Mesothelial cell of epicardium (in vitro differentiated cells): ENCODE data around the gene AQP1. TPM values are rescaled to one million over a fixed set of nuclear protein-coding genes. Genes with fewer than 3 reads are reported as not detected.

ENCODE experiments used
- DNase-seq, 2 experiments: peaks; one replicate each; pipeline ENCODE4 v3.0.0; 2021; ENCODE audit warnings: low spot score in 2 of 2; ENCODE audit not compliant: unreplicated experiment in 2 of 2
- H3K27ac Mint-ChIP-seq: 2 replicates; pipeline ENCODE4 v1.8.0; 2021; ENCODE audit warnings: mixed read lengths
- H3K27me3 Mint-ChIP-seq: 2 replicates; pipeline ENCODE4 v1.8.0; 2021; ENCODE audit warnings: low read depth, mixed read lengths
- H3K36me3 Mint-ChIP-seq: 2 replicates; pipeline ENCODE4 v1.8.0; 2021; ENCODE audit warnings: mixed read lengths
- H3K4me1 Mint-ChIP-seq: 2 replicates; pipeline ENCODE4 v1.8.0; 2021; ENCODE audit warnings: mixed read lengths
- H3K4me3 Mint-ChIP-seq: 2 replicates; pipeline ENCODE4 v1.8.0; 2021; ENCODE audit warnings: mild to moderate bottlenecking, moderate library complexity, mixed read lengths
- H3K9me3 Mint-ChIP-seq: 2 replicates; pipeline ENCODE4 v1.8.0; 2021; ENCODE audit warnings: mixed read lengths
- total RNA-seq: library from RNA; stranded (reverse); gene quantifications from 3 replicates; pipeline ENCODE4 v1.2.1, GENCODE V29; 2021
- TF ChIP-seq, protein P1 (sequence below): fragments of 200-600 bp; sonication (generic); IDR thresholded peaks from one replicate; pipeline ENCODE4 v1.5.0; 2021; ENCODE audit warnings: antibody characterized with exemption; ENCODE audit not compliant: unreplicated experiment

AQP1 gene
- total RNA-seq, 1 donor from 2014 or later: 10.9 TPM

- H3K4me3 Mint-ChIP-seq: no peak overlapping the region
- H3K36me3 Mint-ChIP-seq: no peaks in the 10 kb centered on the region
- TF ChIP-seq, protein P1, sequence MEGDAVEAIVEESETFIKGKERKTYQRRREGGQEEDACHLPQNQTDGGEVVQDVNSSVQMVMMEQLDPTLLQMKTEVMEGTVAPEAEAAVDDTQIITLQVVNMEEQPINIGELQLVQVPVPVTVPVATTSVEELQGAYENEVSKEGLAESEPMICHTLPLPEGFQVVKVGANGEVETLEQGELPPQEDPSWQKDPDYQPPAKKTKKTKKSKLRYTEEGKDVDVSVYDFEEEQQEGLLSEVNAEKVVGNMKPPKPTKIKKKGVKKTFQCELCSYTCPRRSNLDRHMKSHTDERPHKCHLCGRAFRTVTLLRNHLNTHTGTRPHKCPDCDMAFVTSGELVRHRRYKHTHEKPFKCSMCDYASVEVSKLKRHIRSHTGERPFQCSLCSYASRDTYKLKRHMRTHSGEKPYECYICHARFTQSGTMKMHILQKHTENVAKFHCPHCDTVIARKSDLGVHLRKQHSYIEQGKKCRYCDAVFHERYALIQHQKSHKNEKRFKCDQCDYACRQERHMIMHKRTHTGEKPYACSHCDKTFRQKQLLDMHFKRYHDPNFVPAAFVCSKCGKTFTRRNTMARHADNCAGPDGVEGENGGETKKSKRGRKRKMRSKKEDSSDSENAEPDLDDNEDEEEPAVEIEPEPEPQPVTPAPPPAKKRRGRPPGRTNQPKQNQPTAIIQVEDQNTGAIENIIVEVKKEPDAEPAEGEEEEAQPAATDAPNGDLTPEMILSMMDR: no peak
- no peaks in the 10 kb centered on the region for H3K4me1 Mint-ChIP-seq
- H3K27me3 Mint-ChIP-seq: peaks cover 17% of the 10 kb centered on the region
- no peak overlapping the region for H3K27ac Mint-ChIP-seq
- H3K9me3 Mint-ChIP-seq: peaks cover 37% of the 10 kb centered on the region
- DNase-seq: no peak
Measured at GRCh38 chr7:30956704-30957103, 45.1 kb downstream of the AQP1 start.

DNA sequence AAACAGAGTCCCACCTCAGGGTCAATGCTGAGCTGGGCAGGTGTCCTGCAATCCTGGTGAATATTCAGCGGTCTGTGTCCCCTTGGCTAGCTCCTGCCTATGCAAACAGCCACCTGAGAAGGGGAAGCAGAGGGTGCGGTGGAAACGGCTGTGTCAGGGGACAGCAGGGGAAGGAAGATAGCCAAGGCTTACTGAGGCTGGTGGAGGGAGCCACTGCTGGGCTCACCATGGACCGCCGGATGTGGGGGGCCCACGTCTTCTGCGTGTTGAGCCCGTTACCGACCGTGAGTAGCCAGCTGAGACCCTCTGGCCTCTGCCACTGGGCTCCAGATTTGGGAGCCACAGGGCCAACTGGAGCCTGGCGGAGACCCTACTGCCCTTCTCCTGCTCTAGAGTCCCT lies 52.2 kb downstream of the AQP1 start, which contains the start of gene GHRHR:
Gene GHRHR (plus strand): TSS at position 112 of the 400 bp plus-strand sequence. CDS start 116 bp downstream, at position 228.
- Mint-ChIP-seq H3K36me3 (no peaks in the 10 kb centered on the region), H3K9me3 (peaks cover 5% of the 10 kb centered on the region), H3K27me3 (peaks cover 56% of the 10 kb centered on the region), H3K27ac (no peak within 1 kb of the TSS), H3K4me1 (no peaks in the 10 kb centered on the region), H3K4me3 (no peak within 1 kb of the TSS)
- TF ChIP-seq, protein P1: no peak
- DNase-seq: no peak

DNA sequence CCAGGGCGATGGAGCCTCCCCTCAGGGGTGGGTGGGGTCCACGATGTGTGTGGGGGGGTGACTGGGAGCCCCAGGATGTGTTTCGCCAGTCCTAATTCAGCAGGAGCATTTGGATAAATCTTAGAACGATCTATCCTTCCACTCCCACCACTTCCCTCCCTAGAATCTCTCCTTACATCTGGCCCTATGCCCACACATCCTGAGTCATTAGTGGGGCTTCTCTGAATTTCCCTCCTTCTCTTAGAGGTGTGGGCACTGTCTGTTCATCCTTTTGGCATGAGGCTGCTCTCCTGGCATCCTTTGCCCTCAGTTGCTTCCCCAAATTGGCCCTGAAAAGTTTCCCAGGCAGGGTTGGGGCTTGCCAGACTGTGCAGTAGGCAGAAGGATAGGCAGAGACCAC lies 53.7 kb downstream of the AQP1 start:
- Mint-ChIP-seq H3K9me3 (no peaks in the 10 kb centered on the region), H3K4me1 (no peaks in the 10 kb centered on the region), H3K4me3 (no peak overlapping the region), H3K27ac (no peak overlapping the region), H3K27me3 (peaks cover 59% of the 10 kb centered on the region), H3K36me3 (no peaks in the 10 kb centered on the region)
- DNase-seq: no peak
- TF ChIP-seq, protein P1: no peak

DNA sequence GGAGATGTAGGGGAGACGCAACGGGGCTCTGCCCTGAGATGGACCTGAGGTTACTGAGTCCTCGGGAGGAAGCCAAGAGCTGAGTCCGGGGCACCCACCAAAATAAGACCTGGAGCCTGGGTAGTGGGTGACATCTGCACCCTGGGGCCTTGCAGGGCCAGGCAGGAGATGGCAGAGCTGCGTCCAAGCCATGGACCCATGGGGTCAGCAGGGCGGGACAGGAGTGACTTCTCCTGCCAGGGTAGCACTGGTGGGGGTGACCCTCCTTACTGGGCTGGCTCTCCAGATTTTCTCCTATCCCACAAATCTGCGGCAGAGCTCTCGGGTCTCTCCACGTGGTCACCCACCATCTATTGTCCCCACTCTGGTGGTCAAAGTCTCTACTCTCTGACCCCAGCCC lies 54.2 kb downstream of the AQP1 start:
- Mint-ChIP-seq H3K27me3 (peaks cover 62% of the 10 kb centered on the region), H3K36me3 (no peaks in the 10 kb centered on the region), H3K4me3 (no peak overlapping the region), H3K27ac (no peak overlapping the region), H3K9me3 (no peaks in the 10 kb centered on the region), H3K4me1 (no peaks in the 10 kb centered on the region)
- DNase-seq: no peak
- TF ChIP-seq, protein P1: no peak

DNA sequence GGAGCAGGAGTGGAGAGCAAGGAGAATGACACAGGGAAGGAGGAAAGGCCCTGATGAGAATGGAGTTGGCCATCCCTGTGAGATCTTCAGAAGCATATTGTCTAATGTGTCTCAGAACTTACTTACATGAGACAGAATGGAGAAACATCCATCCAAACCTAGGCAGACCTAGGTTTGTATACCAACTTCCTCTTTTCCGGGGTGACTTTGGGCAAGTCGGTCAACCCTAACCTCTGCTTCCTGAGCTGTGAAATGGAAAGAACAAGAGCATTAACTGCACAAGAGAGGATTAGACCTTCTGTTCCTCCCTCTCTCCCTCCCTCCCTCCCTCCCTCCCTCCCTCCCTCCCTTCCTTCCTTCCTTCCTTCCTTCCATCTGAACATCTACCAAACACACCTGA lies 56.6 kb downstream of the AQP1 start:
- Mint-ChIP-seq H3K27me3 (peaks cover 77% of the 10 kb centered on the region), H3K4me1 (no peaks in the 10 kb centered on the region), H3K27ac (no peak overlapping the region), H3K4me3 (no peak overlapping the region), H3K9me3 (no peaks in the 10 kb centered on the region), H3K36me3 (no peaks in the 10 kb centered on the region)
- TF ChIP-seq, protein P1: no peak
- DNase-seq: no peak
